ENCODE measurements around the gene KDM2B. TPM values are rescaled to one million over a fixed set of nuclear protein-coding genes. Genes with fewer than 3 reads are reported as not detected.

Gene KDM2B
- total RNA-seq, 1 donor from 2014 or later = 20.0 TPM

DNA sequence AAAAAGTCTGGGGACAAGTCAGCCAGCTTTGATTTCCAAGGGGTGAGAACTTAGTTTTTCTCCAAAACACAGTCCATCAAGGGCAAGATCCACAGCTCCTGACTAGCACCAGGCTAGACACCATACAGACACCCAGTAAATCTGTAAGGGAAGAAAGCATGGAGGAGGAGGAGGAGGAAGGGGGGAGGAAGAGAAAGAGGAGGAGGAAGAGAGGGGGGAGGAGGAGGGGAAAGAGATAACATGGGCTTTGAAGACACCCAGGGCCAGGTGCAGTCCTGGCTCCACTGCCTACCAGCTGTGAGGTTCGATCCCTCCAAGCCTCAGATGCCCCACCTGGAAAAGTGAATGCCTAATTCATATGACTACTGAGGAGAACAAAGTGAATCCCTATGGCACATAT, 18.3 kb downstream of the KDM2B start:
- DNase-seq (ENCODE audit: low read depth in 2 of 2) = no peak

DNA sequence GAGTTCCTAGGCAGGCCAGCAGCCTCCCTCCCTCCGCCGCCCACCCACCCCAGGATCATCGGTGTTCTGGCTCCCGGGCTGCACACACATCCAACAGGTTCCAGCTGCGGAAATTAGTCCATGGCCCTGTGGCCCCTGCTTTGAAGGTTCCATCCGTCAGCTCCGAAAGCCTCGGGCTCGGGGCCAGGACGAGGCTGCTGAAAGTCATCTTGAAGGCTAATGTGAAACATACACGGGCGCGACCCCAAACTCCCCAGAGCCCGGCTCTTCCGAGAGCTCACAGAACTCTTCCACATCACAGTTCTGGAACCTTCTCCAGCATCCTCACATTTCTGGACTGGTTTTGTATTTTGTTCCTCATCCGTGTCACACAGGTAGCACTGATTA, 19.8 kb downstream of the KDM2B start:
- no peak for DNase-seq (ENCODE audit: low read depth in 2 of 2)

DNA sequence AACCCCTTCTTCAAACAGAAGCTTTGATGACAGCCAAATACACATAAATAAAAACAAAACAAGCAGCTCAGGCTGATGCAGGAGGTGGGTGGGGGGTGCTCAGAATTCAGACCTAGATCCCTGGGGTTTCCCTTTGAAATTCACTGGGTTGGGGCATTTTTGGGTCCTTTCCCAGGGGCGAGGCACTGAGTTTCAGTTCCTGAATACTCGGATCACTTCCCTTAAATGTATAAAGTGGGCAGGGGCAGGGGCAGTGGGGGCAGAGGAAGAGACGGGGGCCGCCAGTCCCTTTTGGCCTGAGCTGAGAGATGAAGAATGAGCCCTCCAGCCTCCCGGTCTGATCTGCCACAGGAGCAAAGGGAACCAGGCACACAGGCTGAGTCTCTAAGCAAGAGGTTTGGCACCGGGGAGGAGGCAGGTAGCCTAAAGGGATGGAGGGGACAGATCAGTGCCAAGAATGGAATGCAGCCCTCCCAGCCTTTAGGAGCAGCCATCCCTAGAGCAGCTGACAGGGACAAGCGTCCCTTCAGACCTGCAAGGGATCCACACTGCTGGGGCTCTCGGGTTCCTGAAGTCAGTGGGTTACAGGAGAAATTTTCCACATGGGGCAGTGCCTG, 20.3 kb downstream of the KDM2B start:
- DNase-seq (ENCODE audit: low read depth in 2 of 2) = no peak

DNA sequence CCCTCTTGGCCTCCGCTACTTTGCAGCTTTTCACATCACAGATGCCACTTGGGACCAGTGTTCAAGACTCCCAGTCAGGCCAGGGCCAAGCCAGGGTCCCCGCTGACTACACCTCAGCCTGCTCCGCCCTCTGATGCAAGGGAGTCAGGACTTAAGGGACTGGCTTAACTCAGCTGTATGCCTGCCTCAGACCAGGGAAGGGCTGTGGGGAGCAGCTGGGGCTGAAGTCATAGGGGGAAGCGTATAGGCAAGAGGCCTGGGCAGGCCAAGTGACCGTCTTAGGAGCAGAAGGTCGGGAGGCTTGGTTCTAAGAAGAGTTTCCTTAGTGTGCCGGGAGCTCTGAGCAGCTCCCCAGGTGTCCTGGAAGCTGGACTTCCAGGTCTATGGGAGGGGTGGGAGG, 21.9 kb downstream of the KDM2B start:
- DNase-seq (ENCODE audit: low read depth in 2 of 2) = no peak

DNA sequence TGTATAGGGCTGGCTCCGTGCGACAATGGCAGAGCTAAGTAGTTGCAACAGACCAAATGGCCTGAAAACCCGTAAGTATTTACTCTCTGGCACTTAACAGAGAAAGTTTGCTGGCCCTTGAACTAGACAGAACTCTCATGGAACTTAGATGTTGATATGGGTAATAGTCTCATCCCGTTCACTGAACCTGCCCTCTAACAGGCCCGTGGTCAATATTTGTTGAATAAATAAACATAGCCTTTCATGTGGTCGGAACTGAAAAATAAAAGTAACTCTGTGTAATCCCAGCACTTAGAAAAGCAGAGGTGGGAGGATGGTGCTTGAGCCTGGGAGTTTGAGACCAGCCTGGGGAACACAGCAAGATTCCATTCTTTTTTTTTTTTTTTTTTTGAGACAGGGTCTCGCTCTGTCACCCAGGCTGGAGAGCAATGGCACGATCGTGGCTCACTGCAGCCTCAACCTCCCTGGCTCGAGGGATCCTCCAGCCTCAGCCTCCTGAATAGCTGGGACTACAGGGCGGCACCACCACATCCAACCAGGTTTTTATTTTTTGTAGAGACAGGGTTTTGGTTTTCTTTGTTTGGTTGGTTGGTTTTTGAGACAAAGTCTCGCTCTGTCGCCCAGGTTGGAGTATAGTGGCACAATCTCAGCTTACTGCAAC, 29.7 kb downstream of the KDM2B start:
- no peak for DNase-seq (ENCODE audit: low read depth in 2 of 2)

- no peak for DNase-seq (ENCODE audit: low read depth in 2 of 2)
Measured at GRCh38 chr12:121549075-121549474, 31.7 kb downstream of the KDM2B start.

GRCh38 chr12:121545480-121545879, 35.3 kb downstream of the KDM2B start:
- DNase-seq (ENCODE audit: low read depth in 2 of 2) = no peak

- no peak for DNase-seq (ENCODE audit: low read depth in 2 of 2)
Measured at GRCh38 chr12:121543786-121544185, 37.0 kb downstream of the KDM2B start.

- no peak for DNase-seq (ENCODE audit: low read depth in 2 of 2)
Measured at GRCh38 chr12:121539908-121540307, 40.9 kb downstream of the KDM2B start.

DNA sequence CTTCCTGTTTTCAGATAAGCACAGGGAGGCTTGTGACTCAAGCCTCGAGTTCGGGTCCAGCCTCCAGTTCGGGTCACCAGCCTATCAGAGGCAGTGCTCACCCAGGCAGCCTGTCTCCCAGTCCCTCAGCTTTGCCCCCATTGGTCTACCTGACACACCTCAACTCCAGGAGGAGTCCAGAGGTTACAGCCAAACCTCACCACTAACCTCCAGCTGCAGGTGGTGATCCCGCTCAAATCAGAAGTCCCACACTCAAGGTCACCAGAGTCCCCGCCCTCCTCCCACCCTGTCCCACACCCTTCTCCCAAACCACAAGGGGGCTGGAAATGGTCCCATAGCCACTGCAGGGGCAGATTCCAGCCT, 42.1 kb downstream of the KDM2B start:
- peak; percentile 13 to 14 for DNase-seq (ENCODE audit: low read depth in 2 of 2)

DNA sequence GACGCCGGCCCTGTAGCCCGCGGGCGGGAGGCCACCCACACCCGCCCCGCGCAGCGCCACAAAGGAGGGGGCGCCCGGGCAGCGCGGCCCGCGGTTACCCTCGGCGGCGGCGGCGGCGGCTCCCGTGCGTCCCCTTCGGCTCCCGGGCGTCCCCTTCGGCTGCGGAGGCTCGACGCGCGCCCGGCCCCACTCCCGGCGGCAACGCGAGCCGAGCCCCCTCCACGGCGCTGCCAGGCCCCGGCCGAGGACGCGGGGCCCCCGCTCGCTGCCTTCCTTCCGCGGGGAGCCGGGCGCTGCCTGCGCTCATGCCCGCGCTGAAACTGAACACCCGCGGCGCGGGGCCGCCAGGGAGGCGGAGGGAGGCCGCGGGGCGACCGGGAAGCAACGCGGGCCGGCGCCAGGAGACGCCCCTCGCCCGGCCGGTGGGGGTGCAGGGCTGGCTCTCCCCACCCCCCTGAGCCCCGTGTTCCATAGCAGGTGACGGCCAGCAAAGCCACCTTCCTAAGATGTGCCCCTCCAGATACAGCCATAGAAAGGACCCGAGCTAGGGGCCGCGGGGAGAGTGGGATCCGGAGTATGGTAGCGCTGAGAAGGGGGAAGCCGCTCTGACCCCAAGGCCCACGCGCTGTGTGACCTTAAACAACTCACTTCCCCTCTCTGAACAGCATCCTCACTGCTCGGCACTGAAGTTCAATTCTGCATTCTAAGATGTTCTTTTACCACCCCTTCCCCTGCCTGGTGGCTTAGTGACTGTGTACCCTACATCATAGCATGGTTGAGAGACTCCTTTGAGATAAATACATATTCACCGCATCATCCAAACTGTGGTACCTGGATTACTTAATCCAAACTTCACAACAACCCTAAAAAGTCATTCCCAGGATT, 42.8 kb downstream of the KDM2B start:
- DNase-seq (ENCODE audit: low read depth in 2 of 2) = peak; percentile 9 to 34

DNA sequence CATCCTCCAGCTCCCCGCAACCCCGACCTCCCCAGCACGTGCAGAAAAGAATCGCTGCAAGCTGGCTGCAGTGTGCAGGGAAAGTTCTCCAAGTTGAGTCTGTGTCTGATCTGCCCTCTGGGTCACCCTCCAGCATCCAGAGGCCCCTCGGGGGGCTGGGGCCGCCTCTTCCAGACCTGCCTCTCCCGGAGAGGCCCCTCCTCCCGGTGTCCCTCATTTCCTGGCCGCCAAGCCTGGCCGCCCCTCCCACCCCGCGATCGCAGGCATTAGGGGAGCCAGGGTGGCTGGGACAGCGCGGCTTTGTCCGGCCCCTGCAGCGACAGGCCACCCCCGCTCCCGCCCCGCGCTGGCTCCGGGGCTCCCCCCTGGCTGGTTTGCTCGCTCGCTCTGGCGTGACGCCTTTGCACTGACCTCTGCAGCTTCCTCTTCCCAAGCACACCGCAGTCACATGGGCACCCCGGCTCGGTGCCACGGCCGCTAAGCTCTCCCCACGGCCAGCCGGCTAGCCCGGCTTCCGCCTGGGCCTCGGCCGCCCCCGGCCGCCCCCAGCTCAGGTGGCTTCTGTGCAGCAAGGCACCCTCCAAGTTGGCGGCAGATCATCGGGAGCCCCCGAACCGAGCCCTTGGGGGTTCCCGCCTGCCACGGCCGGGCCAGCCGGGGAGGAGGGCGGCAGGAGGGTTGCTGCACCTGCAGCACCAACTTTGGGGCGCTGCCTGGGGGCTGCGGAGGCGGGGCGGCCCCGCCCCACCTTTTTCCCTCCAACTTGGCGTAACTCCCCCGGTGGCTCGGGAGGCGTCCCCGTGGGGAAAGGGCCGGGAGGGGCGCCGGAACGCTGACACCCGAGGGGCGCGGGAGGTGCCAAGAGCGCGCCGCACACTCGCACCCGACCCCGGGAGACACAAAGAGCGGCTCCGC, 43.7 kb downstream of the KDM2B start:
- peak; percentile 82 to 94 for DNase-seq (ENCODE audit: low read depth in 2 of 2)

- peak; percentile 22 to 91 for DNase-seq (ENCODE audit: low read depth in 2 of 2)
Measured at GRCh38 chr12:121536054-121536898, 44.5 kb downstream of the KDM2B start.

DNA sequence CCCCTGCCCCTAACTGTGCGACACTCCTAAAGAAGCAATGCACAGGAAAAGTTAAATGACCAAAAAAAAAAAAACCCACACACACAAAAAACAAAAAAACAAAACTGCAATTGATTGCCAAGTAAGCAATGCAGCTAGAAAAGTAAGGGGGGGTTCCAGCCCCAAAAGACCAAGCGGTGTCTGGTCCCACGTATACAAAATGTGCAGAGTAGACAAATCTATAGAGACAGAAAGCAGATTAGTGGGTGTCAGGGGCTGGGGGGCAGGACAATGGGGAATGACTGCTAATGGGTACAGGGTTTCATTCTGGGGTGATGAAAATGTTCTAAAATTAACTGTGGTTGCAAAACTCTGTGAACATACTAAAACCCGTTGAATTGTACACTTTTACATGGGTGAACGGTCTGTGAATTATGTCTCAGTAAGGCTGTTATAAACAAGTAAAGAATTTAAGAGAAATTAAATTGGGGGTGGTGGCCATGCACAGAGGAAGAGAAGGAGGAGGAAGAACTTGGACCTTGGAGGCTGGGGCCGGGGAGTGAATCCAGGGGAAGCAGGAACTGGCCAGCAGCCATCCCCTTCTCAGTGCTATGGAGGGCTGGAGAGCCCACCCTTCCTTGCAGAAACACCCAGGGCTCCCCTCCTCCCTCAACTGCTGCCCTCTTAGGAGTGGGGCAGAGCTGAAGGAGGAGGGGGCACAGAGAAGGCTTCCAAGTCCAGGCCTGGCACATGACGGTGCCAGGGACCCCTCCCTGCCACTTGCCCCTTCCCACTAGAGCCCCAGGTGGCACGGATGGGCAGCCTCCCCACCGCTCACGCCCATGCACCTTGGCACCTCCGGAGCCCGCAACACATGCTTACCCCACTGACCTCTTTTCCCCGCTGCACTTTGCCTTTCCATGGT, 45.4 kb downstream of the KDM2B start:
- DNase-seq (ENCODE audit: low read depth in 2 of 2) = no peak

GRCh38 chr12:121534495-121535148, 46.2 kb downstream of the KDM2B start:
- DNase-seq (ENCODE audit: low read depth in 2 of 2) = no peak

GRCh38 chr12:121533394-121534090, 47.3 kb downstream of the KDM2B start:
- no peak for DNase-seq (ENCODE audit: low read depth in 2 of 2)

DNA sequence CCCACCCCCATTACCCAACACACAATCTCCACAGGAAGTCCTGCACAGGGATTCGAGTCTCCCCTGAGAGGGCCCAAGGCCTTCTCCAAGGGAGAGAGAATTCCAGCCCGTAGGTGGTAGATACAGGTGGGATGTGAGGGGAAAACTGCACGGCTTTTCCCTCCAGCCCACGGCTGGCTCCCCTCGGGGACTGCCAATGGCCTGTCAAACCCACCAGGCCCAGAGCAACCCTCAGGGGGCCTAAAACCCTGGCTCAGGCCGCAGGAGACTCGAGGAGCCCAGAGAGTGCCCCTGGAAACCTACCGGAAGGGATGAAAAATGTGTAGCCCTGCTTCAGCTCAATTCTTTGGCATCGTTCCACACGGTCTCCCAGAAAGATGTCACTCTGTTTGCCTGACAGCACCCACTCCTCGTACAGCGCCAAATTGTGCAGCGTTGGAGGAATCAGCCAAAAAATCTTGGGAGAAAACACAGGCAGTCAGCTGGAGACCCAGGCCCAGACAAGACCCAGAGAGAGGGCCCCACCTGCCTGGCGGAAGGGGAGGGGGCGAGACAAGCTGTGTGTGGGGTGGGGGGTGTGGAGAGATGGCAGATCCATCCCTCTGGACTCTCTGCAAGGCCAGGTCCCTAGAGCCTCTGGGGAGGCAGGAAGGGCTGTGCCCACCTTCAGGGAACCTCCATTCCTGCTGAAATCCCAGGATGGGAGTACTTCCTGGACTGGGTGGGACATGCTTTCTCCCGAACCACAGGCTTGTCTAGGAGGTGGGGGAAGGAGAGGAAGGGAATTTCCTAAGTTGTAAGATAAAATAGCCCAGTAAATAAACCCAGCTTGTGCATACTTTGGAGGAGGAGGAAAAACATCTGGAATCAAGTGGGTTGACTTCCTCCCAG, 48.1 kb downstream of the KDM2B start:
- no peak for DNase-seq (ENCODE audit: low read depth in 2 of 2)
